ENCODE data around the gene BNC2.

The BNC2 gene

DNA sequence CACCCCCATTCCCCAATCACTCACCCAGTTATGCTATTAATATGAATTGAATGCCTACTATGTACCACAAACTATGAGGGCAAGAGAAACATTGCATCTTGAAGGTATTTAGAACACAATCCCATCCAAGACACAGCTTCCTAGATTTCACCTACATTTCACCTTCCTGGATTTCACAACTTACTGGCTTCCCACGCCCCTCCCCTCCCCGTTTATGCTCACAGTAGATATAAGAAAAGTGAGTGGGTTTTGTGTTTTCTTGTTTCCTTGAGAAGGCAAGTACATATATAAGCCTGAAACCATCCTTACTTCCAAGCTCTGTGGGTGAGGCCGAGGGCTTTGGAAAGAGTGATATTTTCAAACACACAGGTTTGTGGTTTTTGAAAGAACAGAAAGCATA is 465.0 kb downstream of the BNC2 start:
- no peak for DNase-seq (ENCODE audit: insufficient read length, low spot score)
- FAIRE-seq = no peak

DNA sequence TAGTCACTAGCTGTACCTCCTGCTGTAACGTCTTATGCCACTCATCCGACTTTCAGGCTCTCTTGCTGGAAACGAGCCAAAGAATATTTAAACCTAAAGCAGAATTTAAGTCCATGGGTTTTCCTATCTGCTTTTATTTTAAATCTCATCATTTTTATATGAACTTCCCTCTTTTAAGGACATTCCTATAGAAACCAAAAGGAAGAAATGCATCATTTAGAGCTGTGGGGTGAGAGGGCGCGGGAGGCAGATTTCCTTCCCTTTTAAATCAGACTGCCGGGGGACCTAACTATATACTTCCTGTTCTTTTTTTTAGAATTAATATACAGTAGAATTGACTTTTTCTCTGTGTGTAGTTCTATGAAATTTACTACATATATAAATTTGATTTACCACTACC is 468.8 kb downstream of the BNC2 start:
- FAIRE-seq = no peak
- DNase-seq (ENCODE audit: insufficient read length, low spot score) = no peak

DNA sequence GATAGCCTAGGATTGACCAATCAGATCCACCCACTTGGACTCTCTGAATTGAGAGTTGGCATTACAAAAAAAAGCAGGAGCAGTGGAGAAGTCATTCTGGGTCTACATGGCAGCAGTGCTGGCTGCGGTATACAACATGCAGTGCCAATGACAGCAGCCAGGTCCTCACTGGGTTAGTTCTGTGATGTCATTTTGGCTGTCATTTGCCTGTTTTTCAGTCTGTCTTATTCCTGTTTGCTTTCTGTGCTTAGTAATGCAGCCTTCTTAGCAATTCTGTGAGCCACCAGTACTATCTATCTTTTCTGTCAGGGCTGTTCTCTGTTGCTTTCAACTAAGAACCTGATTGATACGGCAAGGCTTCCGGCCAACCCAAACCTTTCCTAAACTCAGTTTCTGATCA is 471.8 kb downstream of the BNC2 start:
- FAIRE-seq (no peak), DNase-seq (ENCODE audit: insufficient read length, low spot score) (no peak)

DNA sequence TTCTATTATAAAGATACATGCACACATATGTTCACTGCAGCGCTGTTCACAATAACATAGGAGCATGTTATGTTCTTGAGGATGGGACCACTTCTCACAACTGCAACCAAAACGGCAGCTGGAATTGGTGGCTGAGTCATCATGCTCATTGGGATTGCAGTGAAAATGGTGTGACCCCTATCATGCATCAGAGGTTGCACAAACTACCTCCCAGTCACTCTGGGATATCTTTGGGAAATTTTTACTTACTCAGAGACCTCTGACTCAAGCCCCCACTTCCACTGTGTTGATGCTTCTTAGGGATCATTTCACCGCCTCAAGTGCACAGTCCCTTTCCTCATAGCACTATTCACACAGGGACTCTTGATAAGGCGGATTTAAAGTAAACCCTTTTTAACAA is 474.1 kb downstream of the BNC2 start:
- no peak for DNase-seq (ENCODE audit: insufficient read length, low spot score)
- no peak for FAIRE-seq

DNA sequence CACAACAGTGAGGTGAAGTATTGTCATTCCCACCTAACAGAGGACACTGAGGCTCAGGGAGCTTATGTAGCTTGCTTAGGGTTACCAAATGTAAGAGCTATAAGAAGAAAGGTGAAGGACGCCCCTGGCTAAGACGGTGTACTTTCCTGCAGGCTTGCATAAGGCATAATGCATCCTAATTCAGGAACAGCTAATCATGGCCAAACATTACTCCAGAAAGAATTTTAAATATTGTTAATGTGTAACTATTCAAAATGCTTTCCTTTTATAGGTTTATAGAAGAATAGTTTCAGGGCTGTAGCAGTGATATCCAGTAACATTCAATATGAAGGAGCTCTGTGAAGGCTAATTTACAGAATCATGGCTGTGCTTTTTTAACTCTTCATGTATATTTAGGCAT is 479.1 kb downstream of the BNC2 start:
- FAIRE-seq = no peak
- DNase-seq (ENCODE audit: insufficient read length, low spot score) = no peak

DNA sequence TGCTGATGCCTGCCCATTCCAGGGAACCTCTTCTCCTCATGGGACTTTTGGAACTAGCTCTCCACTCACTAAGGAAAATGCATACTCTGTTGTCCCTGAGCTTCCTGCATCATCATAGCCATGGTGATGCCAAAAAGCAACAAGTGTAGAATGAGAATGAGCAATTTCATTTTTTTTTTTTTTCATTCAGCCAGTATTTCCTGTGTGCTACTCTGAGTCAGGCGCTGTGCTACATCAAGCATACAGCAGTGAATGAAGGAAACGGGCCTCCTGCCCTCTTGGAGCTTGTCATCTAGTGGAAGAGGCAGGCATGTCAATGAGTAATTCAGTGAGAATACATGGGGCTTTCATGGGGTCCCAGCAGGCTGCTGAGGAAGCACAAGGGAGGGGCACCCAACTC is 483.1 kb downstream of the BNC2 start:
- FAIRE-seq (no peak), DNase-seq (ENCODE audit: insufficient read length, low spot score) (no peak)

DNA sequence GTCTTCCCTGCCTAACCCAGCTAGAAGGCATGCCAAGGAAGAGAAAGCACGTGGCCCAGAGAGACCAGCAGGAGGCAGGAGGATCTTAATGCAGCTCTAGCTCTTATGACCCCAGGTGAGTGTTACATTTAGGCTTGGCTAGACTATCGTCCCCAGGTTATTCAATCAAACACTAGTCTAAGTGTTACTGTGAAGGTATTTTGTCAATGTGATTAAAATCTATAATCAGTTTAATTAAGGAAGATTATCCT is 483.7 kb downstream of the BNC2 start:
- DNase-seq (ENCODE audit: insufficient read length, low spot score) = no peak
- no peak for FAIRE-seq

DNA sequence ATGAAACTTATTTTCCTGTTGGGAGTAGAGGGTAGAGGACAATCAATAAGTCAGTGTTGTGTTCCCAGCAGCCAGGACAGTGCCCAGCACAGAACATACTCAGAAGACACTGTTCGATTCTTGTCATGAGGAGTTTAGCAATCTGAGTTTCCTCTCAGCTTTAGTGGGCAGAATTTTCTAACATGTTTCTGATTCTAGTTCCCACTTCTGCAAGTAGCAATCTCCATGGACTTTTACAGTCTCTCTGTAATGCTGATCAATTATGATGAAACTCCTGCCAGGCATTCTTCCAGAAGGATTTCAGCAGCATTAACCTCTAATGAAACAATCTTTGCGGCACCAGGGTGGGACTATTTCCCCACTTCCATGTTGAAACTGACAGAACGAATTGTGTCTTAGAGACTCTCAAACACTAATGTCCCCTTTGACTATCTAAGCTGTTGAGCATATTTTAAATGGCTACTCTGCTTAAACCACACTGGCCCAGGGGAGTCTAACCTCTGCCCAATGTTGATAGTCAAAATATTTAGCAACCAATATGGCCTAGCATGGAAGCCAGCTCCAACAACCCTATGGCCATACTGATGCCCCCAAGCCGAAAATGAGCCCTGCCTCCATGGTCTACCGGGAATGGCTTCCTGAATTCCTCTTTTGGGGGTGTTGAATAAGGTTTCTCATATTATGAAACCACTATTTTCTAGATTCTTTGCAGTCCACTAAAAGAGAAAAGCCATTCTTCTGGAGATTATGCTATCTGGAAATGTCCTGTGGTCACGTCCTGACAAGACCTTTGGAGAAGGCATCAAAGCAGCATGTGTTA is 484.3 kb downstream of the BNC2 start:
- DNase-seq (ENCODE audit: insufficient read length, low spot score) = no peak
- no peak for FAIRE-seq

DNA sequence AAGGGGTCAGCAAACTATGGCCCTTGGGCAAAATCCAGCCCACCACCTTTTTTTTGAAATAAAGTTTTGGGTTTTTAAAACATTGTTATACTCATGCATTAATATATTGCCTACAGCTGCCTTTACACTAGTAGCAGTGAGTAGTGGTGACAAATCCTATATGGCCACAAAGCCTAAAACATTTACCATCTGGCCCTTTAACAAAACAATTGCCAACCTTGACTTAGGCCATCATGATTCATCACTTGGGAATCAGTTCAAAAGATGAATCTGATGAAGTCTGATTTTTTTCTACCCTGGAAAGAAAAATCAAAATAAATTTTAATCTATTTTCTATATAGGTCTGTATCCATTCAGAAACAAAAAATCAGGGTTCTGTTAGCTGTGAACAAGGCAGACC is 484.9 kb downstream of the BNC2 start:
- DNase-seq (ENCODE audit: insufficient read length, low spot score) (no peak), FAIRE-seq (no peak)

DNA sequence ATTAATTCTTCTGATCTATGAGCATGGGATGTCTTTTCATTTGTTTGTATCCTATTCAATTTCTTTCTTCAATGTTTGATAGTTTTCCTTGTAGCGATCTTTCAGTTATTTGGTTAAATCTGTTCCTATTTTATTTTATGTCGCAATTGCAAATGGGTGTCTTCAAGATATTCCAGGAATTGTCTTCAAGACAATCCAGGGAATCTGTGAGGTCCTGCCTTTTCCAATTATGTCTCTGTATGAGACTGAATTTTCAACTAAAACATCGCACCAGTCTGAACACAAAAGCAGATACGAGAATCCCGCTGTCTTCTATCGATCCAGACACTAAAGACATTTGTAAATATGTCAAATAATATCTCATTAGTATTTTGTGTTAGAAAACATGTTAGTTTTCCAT is 485.5 kb downstream of the BNC2 start:
- no peak for DNase-seq (ENCODE audit: insufficient read length, low spot score)
- FAIRE-seq = no peak

DNA sequence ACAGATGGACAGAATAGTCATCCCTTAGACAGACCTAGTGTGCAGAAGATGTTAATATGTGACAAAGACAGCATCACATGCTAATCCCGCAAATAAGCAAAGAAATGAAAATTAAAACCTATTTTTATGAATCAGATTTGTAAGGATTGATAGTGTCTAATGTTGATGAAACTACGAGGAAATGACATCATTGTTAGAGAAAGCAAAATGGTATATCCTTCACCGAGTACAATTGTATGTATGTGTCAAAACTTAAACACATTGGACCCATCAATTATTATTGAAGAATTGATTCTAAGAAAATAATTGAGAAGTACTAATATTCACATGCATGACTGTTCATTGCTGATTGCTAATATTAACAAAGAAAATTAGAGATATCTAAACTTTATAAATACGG is 493.2 kb downstream of the BNC2 start:
- DNase-seq (ENCODE audit: insufficient read length, low spot score) (no peak), FAIRE-seq (no peak)

DNA sequence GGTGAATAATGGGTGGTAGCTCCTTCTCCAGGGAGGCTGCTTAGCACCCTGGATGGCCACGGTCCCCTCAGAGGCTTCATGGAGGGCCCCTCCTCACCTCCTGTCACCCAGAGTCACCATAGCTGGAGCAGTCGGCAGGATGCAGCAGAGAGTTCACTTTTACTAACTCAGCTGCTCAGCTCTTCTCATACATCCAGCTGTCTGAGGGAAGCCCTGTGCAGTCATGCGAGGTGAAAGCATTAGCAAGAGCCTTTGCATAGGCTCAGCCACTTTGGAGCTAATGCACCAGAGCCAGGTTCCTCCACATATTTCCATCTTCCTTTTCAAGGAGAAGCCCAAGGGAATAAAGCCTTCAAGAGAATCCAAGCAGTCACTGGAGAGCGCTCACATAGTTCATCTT is 499.2 kb downstream of the BNC2 start:
- FAIRE-seq = no peak

DNA sequence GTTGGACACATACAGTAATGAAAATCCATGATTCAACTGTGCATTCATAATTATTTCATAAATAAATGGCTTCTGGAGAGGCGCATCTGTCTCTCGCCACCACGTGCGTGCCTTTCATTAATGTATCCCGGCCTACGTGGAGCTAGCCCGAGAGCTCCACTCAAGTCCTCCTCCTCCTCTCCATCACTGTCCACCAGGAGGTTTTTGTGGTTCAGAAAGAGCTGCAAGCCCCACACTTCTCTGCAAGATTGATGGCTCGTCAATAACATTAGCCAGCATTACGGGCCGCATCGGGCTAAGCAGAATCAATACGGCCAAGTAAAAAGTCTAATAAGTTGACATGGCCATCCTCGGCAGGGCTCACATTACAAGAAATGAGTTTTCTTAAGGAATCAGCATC is 499.8 kb downstream of the BNC2 start:
- DNase-seq (ENCODE audit: insufficient read length, low spot score) (no peak), FAIRE-seq (no peak)

More for the DNA sequence above, 499.2 kb downstream of the BNC2 start:
- DNase-seq (ENCODE audit: insufficient read length, low spot score) = no peak

DNA sequence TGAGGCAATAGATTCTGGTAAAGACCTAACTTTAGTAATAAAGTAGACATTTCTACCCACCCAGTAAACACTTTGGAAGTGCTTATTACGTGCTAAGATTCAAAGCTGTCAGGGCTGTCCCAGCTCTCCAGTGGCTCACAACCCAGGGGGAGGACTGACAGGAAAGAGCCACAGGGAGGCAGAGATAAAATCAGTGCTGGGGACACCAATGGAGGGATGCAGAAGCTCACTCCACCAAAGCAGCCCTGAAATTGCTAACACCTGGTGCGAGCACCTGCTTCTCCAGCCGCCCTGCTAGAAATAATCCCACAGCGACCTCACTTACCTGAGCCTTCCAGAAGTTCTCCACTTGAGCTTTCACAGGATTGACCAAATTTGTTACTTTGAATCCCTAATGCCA is 501.0 kb downstream of the BNC2 start:
- FAIRE-seq (no peak), DNase-seq (ENCODE audit: insufficient read length, low spot score) (no peak)

DNA sequence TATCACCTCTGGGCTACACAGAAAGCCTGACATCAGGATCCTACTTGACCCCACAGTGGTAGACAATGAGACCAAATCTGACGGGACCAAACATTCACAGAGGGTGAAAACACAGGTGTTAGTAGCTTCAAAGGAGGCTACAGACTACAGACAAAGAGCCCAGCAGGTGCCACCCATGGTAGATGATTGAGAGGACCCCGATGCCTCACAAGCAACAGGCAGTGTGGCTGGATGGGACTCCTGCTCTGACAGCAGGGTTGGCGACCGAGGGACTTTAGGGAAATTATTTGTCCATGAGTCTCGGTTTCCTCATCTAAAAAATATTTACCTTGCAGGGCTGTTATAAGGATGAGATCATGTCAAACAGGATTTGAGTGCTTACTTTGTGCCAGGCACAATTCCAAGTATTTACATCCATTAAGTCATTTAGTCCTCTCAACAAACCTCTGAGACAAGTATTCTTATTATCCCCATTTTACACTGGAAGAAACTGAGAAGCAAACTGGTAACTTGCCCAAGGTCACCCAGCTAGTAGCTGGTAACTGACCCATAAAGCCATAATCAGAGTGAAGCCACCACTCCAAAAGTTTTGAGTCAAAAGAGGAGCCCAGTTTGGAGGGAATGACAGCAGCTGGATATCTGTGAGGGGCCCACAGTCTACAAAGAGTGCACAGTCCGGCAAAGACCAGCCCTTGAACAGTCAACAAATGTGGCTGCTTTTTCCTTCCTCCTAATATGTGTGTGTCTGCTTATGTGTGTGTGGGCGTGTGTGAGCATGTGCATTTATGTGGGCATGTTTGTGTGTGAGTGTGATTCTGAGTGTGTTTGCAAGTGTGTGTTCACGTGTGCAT is 502.0 kb downstream of the BNC2 start:
- peak; percentile 22 for DNase-seq (ENCODE audit: insufficient read length, low spot score)
- peak; percentile 26 for FAIRE-seq

DNA sequence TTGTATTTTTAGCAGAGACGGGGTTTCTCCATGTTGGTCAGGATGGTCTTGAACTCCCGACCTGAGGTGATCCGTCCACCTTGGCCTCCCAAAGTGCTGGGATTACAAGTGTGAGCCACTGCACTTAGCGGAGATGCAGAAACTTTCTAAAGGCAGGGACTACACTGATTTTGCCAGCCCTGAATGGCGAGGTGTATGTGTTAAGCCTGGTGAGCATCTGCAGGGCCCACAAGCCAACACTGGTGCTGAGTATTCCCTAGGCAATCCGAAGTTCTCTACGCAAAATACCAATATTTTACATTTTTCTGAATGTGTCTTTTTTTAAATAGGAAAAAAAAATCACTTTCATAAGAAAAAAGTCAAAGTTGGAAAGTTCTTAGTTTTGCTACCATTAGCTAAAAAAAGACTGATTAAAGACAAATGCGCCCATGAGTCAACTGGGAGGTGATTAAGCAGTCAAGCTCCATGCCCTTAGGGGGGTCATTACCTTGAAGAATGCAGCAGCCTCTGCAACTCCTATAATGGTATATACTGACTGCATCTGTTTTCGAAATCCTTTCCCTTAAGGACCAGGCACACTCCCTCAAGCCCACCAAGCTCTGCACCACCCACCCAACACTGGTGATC is 502.8 kb downstream of the BNC2 start:
- FAIRE-seq = no peak
- peak; percentile 47 for DNase-seq (ENCODE audit: insufficient read length, low spot score)

DNA sequence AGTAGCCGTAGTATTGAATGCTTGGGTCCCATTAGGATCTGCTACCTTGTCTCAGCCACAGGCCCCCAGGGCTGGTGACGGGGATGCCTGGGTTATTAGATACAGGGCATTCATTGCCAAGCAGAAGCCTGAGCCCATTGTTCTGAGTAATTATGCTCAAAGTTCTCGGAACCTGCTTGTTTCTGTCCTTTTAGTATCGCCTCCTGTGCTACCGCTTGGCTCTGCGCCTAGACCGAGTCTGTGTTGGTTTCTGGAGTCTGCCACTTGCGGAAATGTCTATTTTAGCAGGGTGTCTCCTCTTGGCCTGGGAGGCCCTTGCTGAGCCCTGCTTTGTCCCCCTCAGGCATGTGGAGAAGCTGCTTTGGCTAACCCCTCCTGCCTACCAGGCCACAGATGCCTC is 506.1 kb downstream of the BNC2 start:
- FAIRE-seq (no peak), DNase-seq (ENCODE audit: insufficient read length, low spot score) (no peak)

DNA sequence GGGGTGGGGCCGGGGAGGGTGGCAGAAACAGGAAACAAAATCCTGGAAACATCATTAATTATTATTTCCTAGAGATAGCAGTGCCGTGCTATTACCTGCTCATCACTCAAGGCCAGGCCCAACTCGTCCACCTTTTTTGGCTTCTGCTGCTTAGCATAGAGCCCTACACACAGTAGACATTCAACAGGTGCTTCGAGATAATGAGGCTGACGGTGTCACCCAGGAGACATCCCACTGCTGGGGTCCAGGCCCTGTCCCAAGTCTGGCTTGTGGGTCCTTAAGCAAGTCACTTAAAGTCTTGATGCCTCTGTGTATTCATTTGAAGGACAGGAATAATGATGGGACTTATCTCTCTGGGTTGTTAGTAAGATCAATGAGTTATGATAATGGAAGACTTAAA is 506.6 kb downstream of the BNC2 start:
- no peak for FAIRE-seq
- no peak for DNase-seq (ENCODE audit: insufficient read length, low spot score)

DNA sequence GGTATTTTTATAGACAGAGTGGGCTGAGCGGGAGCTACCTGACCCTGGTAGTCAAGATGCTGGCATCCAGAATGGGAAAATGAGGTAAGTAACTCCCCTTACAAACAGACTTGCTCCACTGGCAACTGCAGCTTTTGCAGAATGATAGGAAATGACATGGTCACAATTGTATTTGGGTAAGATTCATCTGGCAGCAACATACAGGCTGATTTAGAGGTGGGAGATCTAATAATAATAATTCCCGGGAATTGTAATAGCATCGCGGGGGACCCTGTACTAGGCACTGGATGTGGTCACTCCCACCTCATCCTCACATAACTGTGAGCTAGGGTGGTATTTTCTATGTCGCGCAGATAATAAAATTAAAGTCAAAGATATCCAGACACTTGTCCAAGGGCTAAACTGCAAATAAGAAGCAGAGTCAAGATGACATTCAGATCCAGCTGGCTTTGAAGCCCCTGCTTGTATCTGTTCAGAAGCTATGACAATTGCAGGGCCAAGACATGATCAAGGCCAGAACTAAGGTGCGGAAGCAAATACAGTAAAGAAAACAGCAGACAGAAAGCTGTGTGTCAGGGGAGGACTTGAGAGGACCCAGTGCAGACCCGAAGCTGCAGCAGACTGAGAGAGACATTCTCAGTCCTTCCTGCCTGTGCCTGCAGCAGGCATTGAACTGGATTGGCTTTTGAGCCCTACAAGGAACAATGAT is 507.2 kb downstream of the BNC2 start:
- DNase-seq (ENCODE audit: insufficient read length, low spot score) (no peak), FAIRE-seq (no peak)

DNA sequence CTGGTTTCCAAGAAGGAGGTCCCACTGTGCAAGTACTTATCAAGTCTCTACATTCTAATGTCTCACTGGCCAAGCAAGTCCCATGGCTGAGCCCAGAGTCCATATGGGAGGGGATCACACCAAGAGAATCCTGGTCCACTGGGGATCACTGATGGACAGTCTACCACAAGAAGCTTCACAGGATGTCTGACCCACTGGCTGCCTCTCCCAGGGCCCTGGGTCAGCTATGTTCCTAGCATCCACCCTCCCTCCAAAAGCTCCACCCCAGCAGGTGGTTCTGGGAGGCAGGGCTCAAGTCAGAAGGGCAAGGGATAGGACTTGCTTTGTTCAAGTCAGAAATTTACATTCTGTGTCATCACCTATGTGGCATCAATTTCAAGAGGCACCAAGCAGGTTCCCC is 508.5 kb downstream of the BNC2 start:
- DNase-seq (ENCODE audit: insufficient read length, low spot score) (no peak), FAIRE-seq (no peak)

DNA sequence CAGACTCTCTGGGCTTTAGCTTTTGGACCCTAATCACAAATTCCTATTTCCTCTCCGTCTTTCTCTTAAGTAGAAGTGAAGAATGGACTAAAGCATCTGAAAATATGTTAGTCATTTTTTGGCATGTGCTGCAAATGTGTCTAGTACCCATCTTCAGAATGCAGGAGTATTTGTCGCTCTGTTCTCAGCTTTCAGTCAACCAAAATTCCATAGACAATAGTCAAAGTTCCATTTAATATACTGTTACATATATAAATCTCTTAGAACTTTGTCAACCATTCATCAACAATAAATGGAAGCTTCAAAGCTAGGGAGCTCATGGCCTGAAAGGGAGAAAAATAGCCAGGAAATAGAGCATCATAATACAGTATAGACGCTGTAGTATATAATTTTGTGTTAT is 509.4 kb downstream of the BNC2 start:
- FAIRE-seq = no peak
- no peak for DNase-seq (ENCODE audit: insufficient read length, low spot score)

All from HTR-8/SVneo (cell line).